ENCODE measurements around the gene SESN3.

DNA sequence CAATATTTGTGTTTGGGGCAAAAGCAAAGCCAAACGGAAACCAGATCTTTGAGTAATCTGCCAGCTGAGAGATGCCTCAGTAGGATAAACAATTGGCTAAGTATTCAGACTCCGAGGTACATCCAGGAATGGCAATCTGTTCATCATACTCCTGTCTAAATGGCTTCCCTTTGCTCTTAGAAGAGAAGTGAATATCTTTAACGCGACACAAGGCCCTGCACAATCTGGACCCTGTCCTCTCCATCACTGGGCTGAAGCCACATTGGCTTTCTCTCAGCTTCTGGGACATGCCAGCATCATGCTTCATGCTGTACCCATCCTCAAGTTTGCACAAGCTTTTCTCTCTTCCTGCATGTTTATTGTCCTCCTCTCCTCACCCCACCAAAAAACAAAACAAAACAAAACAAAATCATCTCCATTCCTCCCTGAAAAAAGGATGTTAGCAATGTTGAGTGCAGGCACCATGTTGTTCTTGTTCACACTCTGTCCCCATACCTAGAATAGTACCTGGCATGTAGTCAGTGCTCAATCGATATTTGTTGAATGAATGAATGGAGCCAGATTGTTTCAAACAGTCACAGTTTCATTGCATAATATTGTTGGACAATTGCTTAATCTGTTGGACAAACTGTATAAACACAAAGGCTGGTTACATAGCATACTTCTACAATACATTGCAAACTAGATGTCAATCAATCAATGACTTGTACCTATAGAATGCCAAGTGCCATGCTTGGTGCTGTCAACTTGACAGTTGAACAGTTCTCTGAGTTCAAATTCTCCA, 38.2 kb upstream of the SESN3 start:
- TF ChIP-seq, protein P1, sequence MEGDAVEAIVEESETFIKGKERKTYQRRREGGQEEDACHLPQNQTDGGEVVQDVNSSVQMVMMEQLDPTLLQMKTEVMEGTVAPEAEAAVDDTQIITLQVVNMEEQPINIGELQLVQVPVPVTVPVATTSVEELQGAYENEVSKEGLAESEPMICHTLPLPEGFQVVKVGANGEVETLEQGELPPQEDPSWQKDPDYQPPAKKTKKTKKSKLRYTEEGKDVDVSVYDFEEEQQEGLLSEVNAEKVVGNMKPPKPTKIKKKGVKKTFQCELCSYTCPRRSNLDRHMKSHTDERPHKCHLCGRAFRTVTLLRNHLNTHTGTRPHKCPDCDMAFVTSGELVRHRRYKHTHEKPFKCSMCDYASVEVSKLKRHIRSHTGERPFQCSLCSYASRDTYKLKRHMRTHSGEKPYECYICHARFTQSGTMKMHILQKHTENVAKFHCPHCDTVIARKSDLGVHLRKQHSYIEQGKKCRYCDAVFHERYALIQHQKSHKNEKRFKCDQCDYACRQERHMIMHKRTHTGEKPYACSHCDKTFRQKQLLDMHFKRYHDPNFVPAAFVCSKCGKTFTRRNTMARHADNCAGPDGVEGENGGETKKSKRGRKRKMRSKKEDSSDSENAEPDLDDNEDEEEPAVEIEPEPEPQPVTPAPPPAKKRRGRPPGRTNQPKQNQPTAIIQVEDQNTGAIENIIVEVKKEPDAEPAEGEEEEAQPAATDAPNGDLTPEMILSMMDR (IDR thresholded peaks at IDR 0.05; ENCODE audit: low read depth, low read length, poor library complexity, severe bottlenecking): no peak
- no peak for TF ChIP-seq EZH2phosphoT487 (IDR thresholded peaks at IDR 0.05; ENCODE audit: borderline replicate concordance, low read length)

Data from DOHH2 (cell line).